ENCODE measurements around the gene SLC38A8.

Gene SLC38A8

GRCh38 chr16:83996481-83997252 is 45.9 kb downstream of the SLC38A8 start:
- no peak for DNase-seq (ENCODE audit: low read depth in 3 of 3)

- no peak for DNase-seq (ENCODE audit: low read depth in 3 of 3)
Observed at GRCh38 chr16:83995754-83996153, 46.8 kb downstream of the SLC38A8 start.

DNA sequence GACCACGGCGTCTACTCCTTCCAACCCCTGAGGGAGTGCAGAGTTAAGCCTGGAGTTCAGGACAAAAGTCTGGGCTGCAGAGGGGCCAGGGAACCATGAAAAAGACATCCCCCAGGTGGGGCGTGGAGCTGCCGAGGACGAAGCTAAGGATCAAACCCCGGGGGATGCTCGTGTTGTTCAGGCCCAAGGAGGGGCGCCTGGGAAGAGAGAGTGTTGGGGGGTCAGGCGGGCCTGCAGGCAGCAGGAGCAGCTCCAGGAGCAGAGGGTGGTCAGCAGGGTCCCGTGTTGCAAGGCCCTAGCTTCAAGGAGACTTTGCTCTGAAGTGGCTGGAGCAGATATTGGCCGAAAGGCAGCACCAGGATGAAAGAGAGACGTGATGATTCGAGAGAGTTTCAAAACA is 47.9 kb downstream of the SLC38A8 start:
- DNase-seq (ENCODE audit: low read depth in 3 of 3): no peak

DNA sequence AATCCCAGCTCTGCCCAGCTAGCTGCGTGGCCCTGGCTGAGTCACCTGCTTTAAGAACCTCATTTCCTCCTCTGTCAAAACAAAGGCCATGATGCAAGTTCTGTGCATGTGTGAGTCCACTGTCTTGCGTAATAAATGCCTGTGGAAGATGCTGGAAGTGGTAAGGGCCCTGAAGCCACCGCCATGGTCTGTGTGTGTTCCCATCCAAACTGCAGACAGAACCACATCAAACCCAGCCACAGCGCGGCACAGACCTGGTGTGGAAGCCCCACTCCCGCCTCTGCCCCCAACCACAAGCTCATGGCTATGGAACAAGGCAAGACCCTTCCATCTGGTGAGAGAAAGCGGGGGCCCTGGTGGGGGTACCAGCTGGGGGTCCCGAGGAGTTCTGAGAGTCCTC is 48.5 kb downstream of the SLC38A8 start:
- DNase-seq (ENCODE audit: low read depth in 3 of 3): no peak

GRCh38 chr16:83992624-83993023 is 50.0 kb downstream of the SLC38A8 start:
- no peak for DNase-seq (ENCODE audit: low read depth in 3 of 3)

GRCh38 chr16:83990492-83990891 is 52.1 kb downstream of the SLC38A8 start:
- DNase-seq (ENCODE audit: low read depth in 3 of 3): no peak

DNA sequence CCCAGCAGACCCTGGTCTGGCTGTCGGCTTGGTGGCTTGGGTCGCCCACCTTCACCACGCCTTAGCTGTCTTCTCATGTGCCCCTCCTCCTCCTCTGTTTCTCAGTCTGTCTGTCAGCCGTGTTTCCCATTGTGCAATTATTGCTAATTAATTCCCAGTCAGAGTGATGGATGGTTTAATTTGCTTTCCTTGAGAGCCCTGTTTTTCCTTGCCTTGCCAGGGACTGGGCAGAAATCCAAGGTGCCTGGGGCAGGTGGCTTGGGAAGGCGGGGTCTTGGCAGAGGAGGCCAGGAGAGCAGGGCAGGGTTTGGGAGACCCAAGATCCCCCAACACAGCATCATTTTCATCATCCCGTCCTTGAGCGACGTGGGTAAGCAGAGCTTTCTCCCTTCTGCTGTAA is 53.3 kb downstream of the SLC38A8 start:
- DNase-seq (ENCODE audit: low read depth in 3 of 3): no peak

GRCh38 chr16:83983491-83983890 is 59.1 kb downstream of the SLC38A8 start:
- no peak for DNase-seq (ENCODE audit: low read depth in 3 of 3)

DNA sequence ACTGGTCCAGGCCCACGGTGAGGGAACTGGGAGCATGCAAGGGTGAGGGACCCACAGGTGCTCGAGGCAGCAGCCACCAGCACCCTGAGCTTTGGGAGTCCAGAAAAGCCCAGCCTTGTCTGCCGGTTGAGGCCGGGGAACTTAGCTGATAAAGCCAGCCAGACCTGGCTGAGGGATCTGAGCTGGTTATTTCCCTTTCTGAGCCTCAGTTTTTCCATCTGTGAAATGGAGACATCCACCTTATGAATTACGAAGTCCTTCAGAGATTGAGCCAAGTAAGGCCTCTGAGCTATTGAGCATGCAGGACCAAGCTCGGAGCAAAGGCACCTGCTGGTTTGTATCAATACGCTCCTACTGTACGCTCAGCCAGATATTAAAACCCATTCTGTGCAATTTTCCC is 60.8 kb downstream of the SLC38A8 start:
- no peak for DNase-seq (ENCODE audit: low read depth in 3 of 3)

GRCh38 chr16:83980794-83981193 is 61.8 kb downstream of the SLC38A8 start:
- DNase-seq (ENCODE audit: low read depth in 3 of 3): no peak

- no peak for DNase-seq (ENCODE audit: low read depth in 3 of 3)
Observed at GRCh38 chr16:83979441-83979840, 63.2 kb downstream of the SLC38A8 start.

- DNase-seq (ENCODE audit: low read depth in 3 of 3): no peak
Observed at GRCh38 chr16:83978401-83978904, 64.1 kb downstream of the SLC38A8 start.

DNA sequence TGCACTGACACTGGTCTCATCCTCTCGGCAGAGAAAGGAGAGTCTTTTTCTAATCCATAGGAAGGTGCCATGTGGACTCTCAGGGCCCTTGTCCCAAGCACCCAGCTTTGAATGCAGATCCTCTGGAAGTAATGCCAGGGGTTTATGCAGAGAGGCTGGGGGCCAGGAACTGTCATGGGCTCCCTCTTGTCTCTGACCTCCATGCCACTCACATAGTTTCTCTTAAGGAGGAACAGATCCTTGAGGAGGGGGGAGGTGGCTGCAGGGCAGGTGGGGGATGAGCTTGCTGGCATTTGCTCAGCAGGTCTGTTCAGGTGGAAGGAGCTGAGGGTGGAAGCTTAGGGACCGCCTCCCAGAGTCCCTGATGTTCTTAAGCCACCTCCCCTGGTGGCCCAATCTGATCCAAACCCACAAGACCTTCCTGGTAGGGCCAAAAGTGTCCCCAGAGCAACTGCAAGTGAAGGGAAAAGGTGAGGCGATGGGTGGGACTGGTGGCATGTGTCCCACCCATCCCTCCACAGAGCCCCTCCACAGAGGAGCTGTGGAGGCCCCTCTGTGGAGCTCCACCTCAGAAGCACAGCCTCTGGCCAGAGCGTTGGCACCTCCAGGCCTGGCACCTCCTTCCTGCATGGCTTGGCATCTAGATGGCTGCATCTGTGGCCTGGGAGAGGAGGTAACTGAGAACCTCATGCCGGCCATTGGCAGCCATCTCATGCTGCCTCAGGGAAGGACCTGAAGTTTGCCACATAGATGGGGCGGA is 65.4 kb downstream of the SLC38A8 start:
- DNase-seq (ENCODE audit: low read depth in 3 of 3): no peak

DNA sequence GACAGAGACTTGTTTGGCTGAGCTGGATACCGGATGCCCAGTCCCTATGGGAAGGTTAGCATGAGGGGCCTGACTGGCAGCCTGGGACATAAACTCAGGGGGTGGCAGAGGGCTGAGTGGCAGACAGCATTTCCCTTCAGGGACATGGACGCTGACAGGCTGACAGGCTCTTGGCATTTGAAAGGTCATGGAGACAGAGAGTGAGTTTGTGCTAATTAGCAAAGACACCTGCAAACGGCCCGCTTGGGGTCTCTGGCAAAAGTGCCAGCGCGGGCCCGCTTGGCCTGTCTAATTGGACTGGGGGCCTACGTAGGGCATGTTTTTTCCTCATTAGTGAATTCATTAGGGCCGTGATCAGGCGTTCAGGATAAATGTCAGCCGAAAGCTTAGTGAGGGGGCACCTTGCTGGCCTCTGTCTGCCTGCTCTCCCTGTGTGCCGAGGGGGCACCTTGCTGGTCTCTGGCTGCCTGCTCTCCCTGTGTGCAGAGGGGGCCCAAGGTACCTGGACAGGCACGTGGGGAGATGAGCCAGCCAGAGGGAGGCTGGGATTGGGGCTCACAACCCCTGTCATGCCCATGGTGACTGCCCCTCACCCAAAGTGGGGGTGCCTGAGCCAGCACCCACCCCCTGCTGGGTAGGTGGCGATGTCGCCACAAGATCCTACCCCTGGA is 66.9 kb downstream of the SLC38A8 start:
- no peak for DNase-seq (ENCODE audit: low read depth in 3 of 3)

DNA sequence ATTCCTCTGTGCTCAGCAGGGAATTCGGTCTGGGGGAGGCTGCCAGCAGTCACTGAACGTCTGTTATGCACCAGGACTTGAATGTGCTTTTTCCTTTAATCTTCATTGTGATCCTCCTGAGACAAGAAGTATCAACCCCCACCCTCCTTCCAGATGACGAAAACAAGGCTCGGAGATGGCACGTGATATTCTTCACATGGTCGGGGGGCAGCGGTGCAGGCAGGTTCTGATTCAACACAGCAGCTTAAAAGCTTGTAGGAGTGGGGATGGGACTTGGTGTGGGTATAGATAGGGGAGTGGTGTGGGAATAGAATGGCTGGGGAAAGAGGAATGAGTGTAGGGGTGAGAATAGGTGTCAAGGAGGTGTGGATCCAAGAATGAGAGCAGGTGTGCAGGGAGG is 68.1 kb downstream of the SLC38A8 start:
- no peak for DNase-seq (ENCODE audit: low read depth in 3 of 3)

DNA sequence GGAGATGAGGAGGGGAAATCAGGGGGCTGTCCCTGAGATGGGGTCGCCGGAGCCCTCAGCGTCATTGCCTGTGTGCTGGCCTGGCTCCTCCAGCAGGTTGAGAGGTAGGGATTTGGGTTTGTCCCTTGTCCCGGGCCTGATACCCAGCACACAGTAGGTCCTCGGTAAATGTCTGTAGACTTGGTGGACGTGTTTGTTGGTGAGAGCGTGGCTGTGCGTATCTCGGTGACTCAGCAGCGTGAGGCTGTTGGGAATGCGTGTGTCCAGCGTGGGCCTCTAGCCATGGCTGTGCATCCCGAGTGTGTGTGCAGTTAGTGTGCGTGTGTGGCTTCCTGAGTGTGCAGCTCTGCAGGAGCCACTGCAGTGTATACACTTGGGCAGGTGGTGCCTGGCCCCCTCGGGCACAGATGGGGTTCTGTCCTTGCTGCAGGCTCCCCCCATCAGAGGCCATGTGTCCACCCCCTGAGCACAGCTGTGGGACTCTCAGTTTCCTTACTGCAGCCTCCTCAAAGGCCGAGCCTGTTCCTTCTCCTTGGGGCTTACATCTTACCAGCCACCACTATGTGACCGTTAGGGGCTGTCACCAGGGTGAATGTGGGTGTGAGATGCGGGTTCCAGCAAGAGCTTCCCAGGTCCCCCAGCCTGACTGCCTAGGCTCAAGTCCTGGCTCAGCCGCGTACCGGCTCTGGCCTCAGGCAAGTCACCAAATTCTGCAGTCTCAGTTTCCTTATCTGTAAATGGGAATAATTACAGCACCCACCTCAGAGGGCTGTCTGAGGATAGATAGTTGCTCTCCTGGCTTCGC is 68.8 kb downstream of the SLC38A8 start:
- no peak for DNase-seq (ENCODE audit: low read depth in 3 of 3)

DNA sequence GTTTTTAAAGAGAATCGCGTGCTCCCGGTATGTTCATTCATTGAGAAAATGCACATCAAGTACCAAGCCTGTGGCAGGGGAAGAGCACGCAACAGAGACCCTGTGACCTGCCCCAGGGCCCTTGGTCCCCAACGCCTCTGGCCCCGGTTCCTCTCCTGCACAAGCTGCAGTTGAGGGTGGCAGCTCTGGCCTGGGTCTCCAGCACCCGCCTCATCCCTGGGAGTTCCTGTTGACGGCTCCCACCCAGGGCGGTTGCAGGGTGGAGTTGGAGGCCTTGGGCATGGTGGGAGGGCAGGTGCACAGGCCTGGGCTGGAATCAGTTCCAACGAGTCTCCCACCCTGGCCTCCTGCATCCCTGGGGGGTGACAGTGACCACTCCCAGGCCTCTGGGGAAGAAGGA is 69.5 kb downstream of the SLC38A8 start:
- DNase-seq (ENCODE audit: low read depth in 3 of 3): no peak

GRCh38 chr16:83972256-83973008 is 70.2 kb downstream of the SLC38A8 start:
- DNase-seq (ENCODE audit: low read depth in 3 of 3): no peak

- DNase-seq (ENCODE audit: low read depth in 3 of 3): no peak
Observed at GRCh38 chr16:83971165-83972130, 71.1 kb downstream of the SLC38A8 start.

- DNase-seq (ENCODE audit: low read depth in 3 of 3): no peak
Observed at GRCh38 chr16:83970430-83970815, 72.2 kb downstream of the SLC38A8 start.

Measured in stimulated activated CD4-positive, alpha-beta T cell treated with anti-CD3 and anti-CD28 coated beads, TNF-alpha, amount 100 ng/mL, for 4 hours (primary cell).